HepG2 (cell line): ENCODE data around the gene IFNL2. TPM values are rescaled to one million over a fixed set of nuclear protein-coding genes. Genes with fewer than 3 reads are reported as not detected.

Source experiments
- ATAC-seq: fragments of 200-7000 bp; cut with Tn5 transposase; 3 replicates; pipeline ENCODE4 v1.9.1; 2020; ENCODE audit warnings: mild to moderate bottlenecking, moderate library complexity
- BruUV-seq: library from RNA; stranded (reverse); fragments of 400-500 nt; replicated peaks from 2 replicates; lab custom pipeline; 2021; lab: Mats Ljungman, UMichigan
- CTCF ChIA-PET: fragments of 300-600 bp; formaldehyde crosslinking; extraction: SDS; loops from one replicate; lab custom pipeline; 2021; ENCODE audit warnings: low total read pairs, inconsistent platforms, low intra/inter-chr PET ratio; lab: Yijun Ruan, JAX
- POLR2A ChIA-PET: fragments of 350-600 bp; sonication (Branson Sonifier 250); formaldehyde crosslinking; loops from one replicate; lab custom pipeline; 2020; ENCODE audit warnings: antibody characterized with exemption, inconsistent platforms; lab: Yijun Ruan, JAX
- DNase-seq: peaks from one replicate; pipeline ENCODE4 v3.0.0-alpha.2; 2015; ENCODE audit warnings: low spot score
- FAIRE-seq: peaks from 3 replicates; lab custom pipeline; 2011; peaks lifted over from hg19 to GRCh38; lab: Jason Lieb, UNC
- H2AFZ ChIP-seq: one replicate; pipeline ENCODE4 v1.6.1; 2011; ENCODE audit warnings: low read length, inconsistent platforms
- H3K27ac ChIP-seq: fragments of 300-600 bp; 3 replicates; pipeline ENCODE4 v1.8.0; 2011; ENCODE audit warnings: mixed run types, mild to moderate bottlenecking, mixed read lengths, low read length, inconsistent platforms; ENCODE audit not compliant: insufficient read depth; ENCODE audit errors: extremely low read length
- H3K27me3 ChIP-seq, 2 experiments: fragments of 200-600 bp in 1 of 2; 2 replicates in 1 of 2; 3 replicates in 1 of 2; pipeline versions ENCODE4 v1.6.0 to v1.8.0; 2011; ENCODE audit warnings: low read length in 2 of 2, mild to moderate bottlenecking in 2 of 2, moderate library complexity in 2 of 2, inconsistent platforms in 1 of 2; ENCODE audit not compliant: insufficient read depth in 2 of 2, control insufficient read depth in 1 of 2
- H3K36me3 ChIP-seq, 2 experiments: fragments of 200-600 bp in 1 of 2; replicated peaks in 1 of 2; 2 replicates in 1 of 2; 3 replicates in 1 of 2; pipeline versions ENCODE4 v1.5.1 to v1.8.0; 2011; ENCODE audit warnings: low read length in 2 of 2, inconsistent platforms in 1 of 2; ENCODE audit not compliant: insufficient read depth in 2 of 2, control insufficient read depth in 1 of 2
- H3K4me1 ChIP-seq: 2 replicates; pipeline ENCODE4 v1.5.1; 2012; ENCODE audit warnings: low read length, inconsistent platforms; ENCODE audit not compliant: insufficient read depth
- H3K4me2 ChIP-seq: 2 replicates; pipeline ENCODE4 v1.6.0; 2011; ENCODE audit warnings: low read depth, low read length, inconsistent platforms
- H3K4me3 ChIP-seq, 3 experiments: fragments of 200-600 bp in 1 of 3; sonication (generic), shearing (Covaris generic) in 1 of 3; replicated peaks in 1 of 3; 2 replicates each; pipeline ENCODE4 v1.5.1; 2011 to 2016; ENCODE audit warnings: low read length in 3 of 3, inconsistent platforms in 2 of 3, low read depth in 2 of 3, mild to moderate bottlenecking in 2 of 3, control low read depth in 1 of 3, mixed read lengths in 1 of 3; ENCODE audit not compliant: insufficient read depth in 1 of 3
- H3K79me2 ChIP-seq: one replicate; pipeline ENCODE4 v1.6.1; 2011; ENCODE audit warnings: low read length, inconsistent platforms; ENCODE audit not compliant: insufficient read depth
- H3K9ac ChIP-seq: 2 replicates; pipeline ENCODE4 v1.6.0; 2011; ENCODE audit warnings: mild to moderate bottlenecking, low read depth, low read length, inconsistent platforms; ENCODE audit not compliant: insufficient read depth
- H3K9me3 ChIP-seq: 2 replicates; pipeline ENCODE4 v1.5.1; 2012; ENCODE audit warnings: mild to moderate bottlenecking, low read length
- H4K20me1 ChIP-seq: 2 replicates; pipeline ENCODE4 v1.6.0; 2011; ENCODE audit warnings: inconsistent platforms, mild to moderate bottlenecking, low read length, moderate library complexity; ENCODE audit not compliant: insufficient read depth
- BRF2 ChIP-seq: sonication (generic); formaldehyde crosslinking; IDR thresholded peaks from 2 replicates; pipeline ENCODE4 v1.8.1; 2022; ENCODE audit warnings: mild to moderate bottlenecking, missing genetic modification reagents
- CREB1 ChIP-seq, 2 experiments: fragments of 450-650 bp in 1 of 2; IDR thresholded peaks; 2 replicates each; pipeline ENCODE4 v1.6.1; 2016 to 2017; ENCODE audit warnings: control low read depth in 1 of 2, mild to moderate bottlenecking in 1 of 2, missing compliant biosample characterization in 1 of 2, missing genetic modification characterization in 1 of 2
- KDM5B ChIP-seq: sonication (generic); formaldehyde crosslinking; IDR thresholded peaks from 2 replicates; pipeline ENCODE4 v1.4.0; 2020; ENCODE audit warnings: missing genetic modification reagents, mild to moderate bottlenecking, borderline replicate concordance
- PRPF4 ChIP-seq: fragments of 200-400 bp; formaldehyde crosslinking; IDR thresholded peaks from 2 replicates; pipeline ENCODE4 v1.6.1; 2016; ENCODE audit warnings: low read length, low read depth; ENCODE audit not compliant: poor library complexity, severe bottlenecking
- SALL1 ChIP-seq: sonication (generic); formaldehyde crosslinking; IDR thresholded peaks from 2 replicates; pipeline ENCODE4 v1.8.0; 2022; ENCODE audit warnings: mild to moderate bottlenecking, missing genetic modification reagents
- SNAI1 ChIP-seq: sonication (generic); formaldehyde crosslinking; IDR thresholded peaks from 2 replicates; pipeline ENCODE4 v1.5.0; 2020; ENCODE audit warnings: mild to moderate bottlenecking, missing genetic modification reagents, borderline replicate concordance
- U2AF1 ChIP-seq: fragments of 200-400 bp; formaldehyde crosslinking; optimal IDR thresholded peaks from 2 replicates; pipeline ENCODE3; 2017; ENCODE audit warnings: mild to moderate bottlenecking, low read depth, low read length
- ZBTB33 ChIP-seq: sonication (generic); formaldehyde crosslinking; IDR thresholded peaks from 2 replicates; pipeline ENCODE4 v1.4.0; 2020; ENCODE audit warnings: missing genetic modification reagents
- ZFP91 ChIP-seq: sonication (generic); formaldehyde crosslinking; IDR thresholded peaks from 2 replicates; pipeline ENCODE4 v1.9.0; 2022; ENCODE audit warnings: missing genetic modification reagents, mild to moderate bottlenecking, borderline replicate concordance
- ZNF160 ChIP-seq: sonication (generic); formaldehyde crosslinking; IDR thresholded peaks from 2 replicates; pipeline ENCODE4 v1.8.0; 2022; ENCODE audit warnings: mild to moderate bottlenecking, inconsistent platforms, missing genetic modification reagents
- ZNF224 ChIP-seq: sonication (generic); formaldehyde crosslinking; IDR thresholded peaks from 2 replicates; pipeline ENCODE4 v1.5.0; 2020; ENCODE audit warnings: mild to moderate bottlenecking, missing genetic modification reagents
- ZNF296 ChIP-seq: sonication (generic); formaldehyde crosslinking; conservative IDR thresholded peaks from 2 replicates; pipeline ENCODE4 v1.5.0; 2020; ENCODE audit warnings: mild to moderate bottlenecking, missing genetic modification reagents
- ZNF597 ChIP-seq: sonication (generic); formaldehyde crosslinking; IDR thresholded peaks from 2 replicates; pipeline ENCODE4 v1.5.0; 2020; ENCODE audit warnings: missing genetic modification reagents
- ZNF674 ChIP-seq: sonication (generic); formaldehyde crosslinking; IDR thresholded peaks from 2 replicates; pipeline ENCODE4 v1.5.0; 2020; ENCODE audit warnings: low read depth, mild to moderate bottlenecking, missing genetic modification reagents
- ZNF740 ChIP-seq: sonication (generic); formaldehyde crosslinking; IDR thresholded peaks from 2 replicates; pipeline ENCODE4 v1.4.0; 2020; ENCODE audit warnings: missing genetic modification reagents
- WGBS: methylation state at CpG from one replicate; pipeline ENCODE4 v1.1.6; 2017; ENCODE audit warnings: low lambda C conversion rate; 5-methylcytosine and 5-hydroxymethylcytosine counted together
- in situ Hi-C: cut with HindIII; loops from 2 replicates; pipeline ENCODE4 v1.10.0; 2017; ENCODE audit warnings: low pct_unique_long_range_greater_than_20kb; ENCODE audit not compliant: extremely low pct_ligation_motif_present
- intact Hi-C: fragments of 100-400 bp; cut with micrococcal nuclease; formaldehyde crosslinking; loops from one replicate; pipeline ENCODE4 v1.10.0; 2022; ENCODE audit not compliant: unreplicated experiment
- polyA plus RNA-seq, 8 experiments: library from polyadenylated mRNA; depleted of rRNA in 3 of 8; stranded (reverse) in 7 of 8; unstranded in 1 of 8; fragments of >200 nt; fragmentation: Illumina TruSeq in 4 of 8; extraction: Trizol in 4 of 8; gene quantifications; 2 replicates each; pipeline versions ENCODE4 v1.2.1 to v1.2.3, GENCODE V29; 2011 to 2016; ENCODE audit warnings: low read depth in 4 of 8, missing spikeins in 1 of 8, mixed read lengths in 1 of 8; ENCODE audit not compliant: insufficient read depth in 1 of 8
- total RNA-seq, 5 experiments: library from RNA; depleted of rRNA; stranded (reverse); fragments of >200 nt; fragmentation: Illumina TruSeq; extraction: Trizol; gene quantifications; 2 replicates each; pipeline ENCODE4 v1.2.3, GENCODE V29; 2016; ENCODE audit warnings: low read depth in 1 of 5

Gene IFNL2
- total and polyA plus RNA-seq, 2 of the 13 experiments (the other 11 are each of a cell fraction or from before 2014, with no cell fraction given): not detected

GRCh38 chr19:39263912-39264305 is 4.3 kb upstream of the IFNL2 start (continued):
- TF ChIP-seq ZNF740 (CRISPR knock-in tag): no peak
- no peak for TF ChIP-seq CREB1 (IDR thresholded peaks at IDR 0.05)
- no peak for TF ChIP-seq CREB1 (CRISPR knock-in tag; IDR thresholded peaks at IDR 0.05)
- no peak for TF ChIP-seq ZNF674 (CRISPR knock-in tag)
- TF ChIP-seq SALL1 (CRISPR knock-in tag): peak; percentile 12; the same call in 1 of the 2 replicates
- TF ChIP-seq ZNF597 (CRISPR knock-in tag): no peak
- TF ChIP-seq SNAI1 (CRISPR knock-in tag): no peak
- no peak for TF ChIP-seq PRPF4
- TF ChIP-seq ZNF224 (CRISPR knock-in tag): no peak
- no peak for TF ChIP-seq ZNF160 (CRISPR knock-in tag)
- no peak for TF ChIP-seq U2AF1

- no peaks in the 10 kb centered on the region for H3K79me2 ChIP-seq
- BruUV-seq: no TSS peak
- H3K9ac ChIP-seq: no peak overlapping the region
- H4K20me1 ChIP-seq: no peaks in the 10 kb centered on the region
- CTCF ChIA-PET: no interaction called here
- FAIRE-seq (no peak), ATAC-seq (no peak), DNase-seq (no peak)
- 73% methylated on average over 42 of the region's 102 CpGs for WGBS
- TF ChIP-seq BRF2 (no peak), ZFP91 (CRISPR knock-in tag) (0 out of 2 replicates have a peak, but pooled peaks have one; percentile 17), KDM5B (CRISPR knock-in tag) (no peak), ZBTB33 (CRISPR knock-in tag) (peak; percentile 23; the same call in 1 of the 2 replicates), ZNF296 (no peak)
- H2AFZ ChIP-seq: no peak overlapping the region
- H3K4me3 ChIP-seq: no peak overlapping the region
- POLR2A ChIA-PET: no interaction called here
- peaks cover 0 to 14% of the 10 kb centered on the region in 2 experiments; a peak in 3 of 5 replicates for H3K27me3 ChIP-seq
- H3K4me1 ChIP-seq: 0 out of 2 replicates have a peak, but pooled peaks cover 4% of the 10 kb centered on the region
- H3K27ac ChIP-seq: no peak overlapping the region
- no peak overlapping the region for H3K4me2 ChIP-seq
- no peaks in the 10 kb centered on the region for H3K9me3 ChIP-seq
- intact Hi-C loops (no loop called here), in situ Hi-C loops (no loop called here)
- no peaks in the 10 kb centered on the region for H3K36me3 ChIP-seq
Observed at GRCh38 chr19:39264306-39265290, 3.6 kb upstream of the IFNL2 start.
